Activated gamma-delta T cell treated with Interleukin-2 at 50 U/mL for 16 hours (primary cell): ENCODE measurements around the gene ALDH16A1.
A peak's percentile ranks its signal among the peaks of the same experiment; 100 is the strongest.

Experiments used
- DNase-seq: peaks from one replicate; pipeline ENCODE4 v3.0.0-alpha.2; 2020

ALDH16A1 gene

GRCh38 chr19:49490287-49491029 lies 37.4 kb downstream of the ALDH16A1 start:
- DNase-seq = no peak

- DNase-seq = no peak
Observed at GRCh38 chr19:49491030-49491803, 38.2 kb downstream of the ALDH16A1 start.

- no peak for DNase-seq
Observed at GRCh38 chr19:49491804-49492572, 39.0 kb downstream of the ALDH16A1 start.

GRCh38 chr19:49492573-49493405 lies 39.8 kb downstream of the ALDH16A1 start:
- no peak for DNase-seq

- DNase-seq = no peak
Observed at GRCh38 chr19:49496574-49497008, 43.6 kb downstream of the ALDH16A1 start.

- DNase-seq = peak; percentile 65
Observed at GRCh38 chr19:49497047-49497788, 44.2 kb downstream of the ALDH16A1 start.

GRCh38 chr19:49497789-49498103 lies 44.7 kb downstream of the ALDH16A1 start:
- no peak for DNase-seq

- DNase-seq = no peak
Observed at GRCh38 chr19:49498475-49498874, 45.5 kb downstream of the ALDH16A1 start.

- DNase-seq = no peak
Observed at GRCh38 chr19:49499030-49499670, 46.1 kb downstream of the ALDH16A1 start.

- no peak for DNase-seq
Observed at GRCh38 chr19:49502866-49503581, 50.0 kb downstream of the ALDH16A1 start.

- no peak for DNase-seq
Observed at GRCh38 chr19:49503582-49503962, 50.5 kb downstream of the ALDH16A1 start.

- DNase-seq = peak; percentile 80
Observed at GRCh38 chr19:49506575-49507105, 53.6 kb downstream of the ALDH16A1 start.

GRCh38 chr19:49507803-49508494 lies 54.9 kb downstream of the ALDH16A1 start:
- DNase-seq = no peak

GRCh38 chr19:49512970-49513745 lies 60.1 kb downstream of the ALDH16A1 start:
- no peak for DNase-seq

GRCh38 chr19:49513746-49514118 lies 60.7 kb downstream of the ALDH16A1 start:
- no peak for DNase-seq

- DNase-seq = no peak
Observed at GRCh38 chr19:49514151-49514550, 61.1 kb downstream of the ALDH16A1 start.

- no peak for DNase-seq
Observed at GRCh38 chr19:49515767-49516166, 62.7 kb downstream of the ALDH16A1 start.

GRCh38 chr19:49518033-49518432 lies 65.0 kb downstream of the ALDH16A1 start:
- no peak for DNase-seq
